ENCODE measurements around the gene OTULIN.

DNA sequence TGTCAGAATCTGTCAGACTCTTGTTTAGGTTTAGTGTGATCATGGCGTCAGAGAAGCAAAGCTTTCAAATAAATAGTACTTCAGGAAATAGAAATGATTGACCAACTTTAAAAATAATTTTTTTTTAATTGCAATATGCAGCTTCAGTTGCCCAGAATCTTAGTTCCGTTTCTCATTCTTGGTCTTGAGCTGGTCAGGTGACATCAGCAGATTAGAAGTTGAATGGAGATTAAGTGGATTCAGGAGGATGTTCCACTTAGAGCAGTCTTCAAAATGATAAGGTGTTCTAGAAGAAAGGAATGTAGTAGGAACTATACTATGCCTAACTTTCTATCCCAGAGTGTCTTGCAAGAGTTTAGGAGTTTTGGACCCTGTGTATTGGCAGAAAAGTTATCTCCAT, 30.6 kb downstream of the OTULIN start:
- TF ChIP-seq, protein P1, sequence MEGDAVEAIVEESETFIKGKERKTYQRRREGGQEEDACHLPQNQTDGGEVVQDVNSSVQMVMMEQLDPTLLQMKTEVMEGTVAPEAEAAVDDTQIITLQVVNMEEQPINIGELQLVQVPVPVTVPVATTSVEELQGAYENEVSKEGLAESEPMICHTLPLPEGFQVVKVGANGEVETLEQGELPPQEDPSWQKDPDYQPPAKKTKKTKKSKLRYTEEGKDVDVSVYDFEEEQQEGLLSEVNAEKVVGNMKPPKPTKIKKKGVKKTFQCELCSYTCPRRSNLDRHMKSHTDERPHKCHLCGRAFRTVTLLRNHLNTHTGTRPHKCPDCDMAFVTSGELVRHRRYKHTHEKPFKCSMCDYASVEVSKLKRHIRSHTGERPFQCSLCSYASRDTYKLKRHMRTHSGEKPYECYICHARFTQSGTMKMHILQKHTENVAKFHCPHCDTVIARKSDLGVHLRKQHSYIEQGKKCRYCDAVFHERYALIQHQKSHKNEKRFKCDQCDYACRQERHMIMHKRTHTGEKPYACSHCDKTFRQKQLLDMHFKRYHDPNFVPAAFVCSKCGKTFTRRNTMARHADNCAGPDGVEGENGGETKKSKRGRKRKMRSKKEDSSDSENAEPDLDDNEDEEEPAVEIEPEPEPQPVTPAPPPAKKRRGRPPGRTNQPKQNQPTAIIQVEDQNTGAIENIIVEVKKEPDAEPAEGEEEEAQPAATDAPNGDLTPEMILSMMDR (conservative IDR thresholded peaks at IDR 0.05; ENCODE audit: low read depth in 2 of 2), result no peak
- TF ChIP-seq, protein P2, sequence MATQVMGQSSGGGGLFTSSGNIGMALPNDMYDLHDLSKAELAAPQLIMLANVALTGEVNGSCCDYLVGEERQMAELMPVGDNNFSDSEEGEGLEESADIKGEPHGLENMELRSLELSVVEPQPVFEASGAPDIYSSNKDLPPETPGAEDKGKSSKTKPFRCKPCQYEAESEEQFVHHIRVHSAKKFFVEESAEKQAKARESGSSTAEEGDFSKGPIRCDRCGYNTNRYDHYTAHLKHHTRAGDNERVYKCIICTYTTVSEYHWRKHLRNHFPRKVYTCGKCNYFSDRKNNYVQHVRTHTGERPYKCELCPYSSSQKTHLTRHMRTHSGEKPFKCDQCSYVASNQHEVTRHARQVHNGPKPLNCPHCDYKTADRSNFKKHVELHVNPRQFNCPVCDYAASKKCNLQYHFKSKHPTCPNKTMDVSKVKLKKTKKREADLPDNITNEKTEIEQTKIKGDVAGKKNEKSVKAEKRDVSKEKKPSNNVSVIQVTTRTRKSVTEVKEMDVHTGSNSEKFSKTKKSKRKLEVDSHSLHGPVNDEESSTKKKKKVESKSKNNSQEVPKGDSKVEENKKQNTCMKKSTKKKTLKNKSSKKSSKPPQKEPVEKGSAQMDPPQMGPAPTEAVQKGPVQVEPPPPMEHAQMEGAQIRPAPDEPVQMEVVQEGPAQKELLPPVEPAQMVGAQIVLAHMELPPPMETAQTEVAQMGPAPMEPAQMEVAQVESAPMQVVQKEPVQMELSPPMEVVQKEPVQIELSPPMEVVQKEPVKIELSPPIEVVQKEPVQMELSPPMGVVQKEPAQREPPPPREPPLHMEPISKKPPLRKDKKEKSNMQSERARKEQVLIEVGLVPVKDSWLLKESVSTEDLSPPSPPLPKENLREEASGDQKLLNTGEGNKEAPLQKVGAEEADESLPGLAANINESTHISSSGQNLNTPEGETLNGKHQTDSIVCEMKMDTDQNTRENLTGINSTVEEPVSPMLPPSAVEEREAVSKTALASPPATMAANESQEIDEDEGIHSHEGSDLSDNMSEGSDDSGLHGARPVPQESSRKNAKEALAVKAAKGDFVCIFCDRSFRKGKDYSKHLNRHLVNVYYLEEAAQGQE (IDR thresholded peaks at IDR 0.05; ENCODE audit: unreplicated experiment), result no peak
- TF ChIP-seq EZH2 (IDR thresholded peaks at IDR 0.05; ENCODE audit: low read depth, unreplicated experiment) (no peak), JUNB (IDR thresholded peaks at IDR 0.05; ENCODE audit: unreplicated experiment) (no peak), ZNF114 (CRISPR knock-in tag; IDR thresholded peaks at IDR 0.05) (no peak), EZH2phosphoT487 (IDR thresholded peaks at IDR 0.05; ENCODE audit: unreplicated experiment) (no peak), CREB1 (CRISPR knock-in tag; IDR thresholded peaks at IDR 0.05; ENCODE audit: low read depth) (no peak), POLR2AphosphoS5 (IDR thresholded peaks at IDR 0.05; ENCODE audit: low read depth) (no peak), NANOG (IDR thresholded peaks at IDR 0.05; ENCODE audit: borderline replicate concordance) (no peak)

Measured in GM23338 (cell line).